ENCODE results near the gene CDH6. TPM values are rescaled to one million over a fixed set of nuclear protein-coding genes. Genes with fewer than 3 reads are reported as not detected.

CDH6 gene
- total and polyA plus RNA-seq, 12 donors, result 1.1 to 7.5 (median 3.4) TPM

GRCh38 chr5:31271567-31271966 is 78.1 kb downstream of the CDH6 start:
- intact Hi-C loops (cut with DNase I), result no loop called here

DNA sequence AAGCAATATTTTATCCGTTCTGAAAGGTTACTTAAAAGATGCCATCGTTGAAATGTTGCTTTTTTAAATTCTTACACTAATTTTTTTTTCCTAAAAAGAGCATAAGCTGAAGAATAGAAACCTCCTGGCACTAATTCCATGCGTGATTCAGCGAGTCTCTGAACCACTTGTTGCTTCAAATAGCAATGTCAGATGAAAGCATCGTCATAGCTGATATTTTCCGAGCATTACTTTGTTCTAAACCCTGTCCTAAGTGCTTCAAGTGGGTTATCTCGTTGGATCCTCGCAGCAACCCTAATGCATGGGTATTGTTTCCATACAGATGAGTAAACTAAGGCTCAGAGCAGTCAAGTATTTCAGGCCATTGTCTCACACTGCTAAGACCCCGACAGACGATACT is 79.7 kb downstream of the CDH6 start:
- Histone ChIP-seq H3K27me3 (peaks cover 0 to 11% (median 0%) of the 10 kb centered on the region in 7 donors), H3K27ac (no peak overlapping the region), H3K36me3 (no peaks in the 10 kb centered on the region), H3K4me1 (peaks cover 0 to 12% (median 0%) of the 10 kb centered on the region in 9 donors), H3K4me3 (peak overlapping the region in 4 of 10 donors; percentile 18 to 34 (median 31)), H3K9me3 (peaks cover 0 to 3% (median 0%) of the 10 kb centered on the region in 11 donors)
- ATAC-seq (peak in 3 of 8 donors; percentile 21 to 90 (median 50)), DNase-seq (no peak)
- intact Hi-C loops (cut with DNase I), result no loop called here
- 50 to 56% methylated on average over 10 of the region's 10 CpGs for WGBS, 2 donors
- TF ChIP-seq CTCF (IDR thresholded peaks at IDR 0.05), result no peak

More at GRCh38 chr5:31271567-31271966, 78.1 kb downstream of the CDH6 start:
- H3K9me3 ChIP-seq, result peaks cover 0 to 3% (median 0%) of the 10 kb centered on the region in 11 donors
- peaks cover 0 to 12% (median 0%) of the 10 kb centered on the region in 9 donors for H3K4me1 ChIP-seq
- no peak overlapping the region for H3K4me3 ChIP-seq
- no peak for DNase-seq
- WGBS, 2 donors, result 80 to 81% methylated on average over 6 of the region's 6 CpGs
- no peak for TF ChIP-seq CTCF (IDR thresholded peaks at IDR 0.05)
- no peaks in the 10 kb centered on the region for H3K36me3 ChIP-seq
- H3K27ac ChIP-seq, result no peak overlapping the region
- no peak for ATAC-seq
- H3K27me3 ChIP-seq, result peaks cover 0 to 15% (median 2%) of the 10 kb centered on the region in 7 donors

GRCh38 chr5:31273631-31274378 is 80.3 kb downstream of the CDH6 start:
- Histone ChIP-seq H3K36me3 (no peaks in the 10 kb centered on the region), H3K4me1 (peaks cover 0 to 12% (median 0%) of the 10 kb centered on the region in 9 donors), H3K27me3 (peaks cover 0 to 10% (median 0%) of the 10 kb centered on the region in 7 donors), H3K4me3 (peak overlapping the region in 8 of 10 donors; percentile 8 to 35 (median 31)), H3K9me3 (peaks cover 0 to 3% (median 0%) of the 10 kb centered on the region in 11 donors), H3K27ac (peak overlapping the region in 2 of 10 donors; percentile 9 to 51)
- ATAC-seq (no peak), DNase-seq (no peak)
- 60 to 71% methylated on average over 8 of the region's 8 CpGs for WGBS, 2 donors
- intact Hi-C loops (cut with DNase I), result no loop called here
- TF ChIP-seq CTCF (IDR thresholded peaks at IDR 0.05), result no peak

DNA sequence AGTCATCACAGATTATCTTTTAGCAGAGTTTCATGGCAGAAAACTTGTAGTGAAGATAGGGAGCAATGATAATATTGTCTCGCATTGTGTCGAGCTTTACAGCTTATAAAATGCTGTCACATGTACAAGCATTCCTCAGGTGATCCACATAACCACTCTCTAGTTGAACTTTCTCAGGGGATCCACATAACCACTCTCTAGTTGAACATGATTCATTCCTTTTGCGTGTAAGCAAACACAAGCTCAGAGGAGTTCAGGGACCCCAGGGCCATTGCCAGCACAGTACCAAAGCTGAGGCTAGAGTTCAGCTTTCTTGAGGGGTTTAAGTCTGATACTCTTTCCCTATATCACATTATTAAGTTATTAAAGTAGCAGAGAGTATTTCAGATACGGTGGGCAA is 86.7 kb downstream of the CDH6 start:
- intact Hi-C loops (cut with DNase I), result no loop called here
- no peak for DNase-seq
- no peak for ATAC-seq
- no peak for TF ChIP-seq CTCF (IDR thresholded peaks at IDR 0.05)
- Histone ChIP-seq H3K4me1 (no peaks in the 10 kb centered on the region), H3K9me3 (peaks cover 0 to 3% (median 0%) of the 10 kb centered on the region in 11 donors), H3K36me3 (no peaks in the 10 kb centered on the region), H3K4me3 (no peak overlapping the region), H3K27ac (no peak overlapping the region), H3K27me3 (no peaks in the 10 kb centered on the region)
- whole genome bisulfite sequencing, 2 donors, result 60 to 70% methylated on average over 4 of the region's 4 CpGs

Measured in heart right ventricle (tissue), 16 donors.